WI38 (cell line): ENCODE results near the gene CHMP2B.

Source experiments
- H3K4me3 ChIP-seq: 2 replicates; pipeline ENCODE4 v1.5.1; 2011; ENCODE audit warnings: low read depth, mild to moderate bottlenecking, control low read depth, low read length
- TF ChIP-seq, protein P1 (sequence below): IDR thresholded peaks from 2 replicates; pipeline ENCODE4 v1.5.1; 2012; ENCODE audit warnings: low read depth, mild to moderate bottlenecking, control low read depth, low read length

Gene CHMP2B

DNA sequence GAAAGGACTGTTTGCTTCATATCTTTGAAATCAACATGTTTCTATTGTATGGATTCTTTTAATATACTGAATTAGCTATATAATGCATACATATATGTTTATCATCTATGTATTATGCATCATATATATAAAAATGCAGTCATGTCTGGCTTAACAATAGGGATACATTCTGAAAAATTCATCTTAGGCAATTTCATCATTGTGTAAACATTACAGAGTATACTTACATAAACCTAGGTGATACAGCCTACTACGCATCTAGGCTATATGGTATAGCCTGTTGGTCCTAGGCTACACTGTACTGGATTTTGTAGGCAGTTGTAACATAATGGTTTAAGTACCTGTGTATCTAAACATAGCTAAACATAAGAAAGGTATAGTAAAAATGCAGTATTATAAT is 21.7 kb downstream of the CHMP2B start:
- TF ChIP-seq, protein P1, sequence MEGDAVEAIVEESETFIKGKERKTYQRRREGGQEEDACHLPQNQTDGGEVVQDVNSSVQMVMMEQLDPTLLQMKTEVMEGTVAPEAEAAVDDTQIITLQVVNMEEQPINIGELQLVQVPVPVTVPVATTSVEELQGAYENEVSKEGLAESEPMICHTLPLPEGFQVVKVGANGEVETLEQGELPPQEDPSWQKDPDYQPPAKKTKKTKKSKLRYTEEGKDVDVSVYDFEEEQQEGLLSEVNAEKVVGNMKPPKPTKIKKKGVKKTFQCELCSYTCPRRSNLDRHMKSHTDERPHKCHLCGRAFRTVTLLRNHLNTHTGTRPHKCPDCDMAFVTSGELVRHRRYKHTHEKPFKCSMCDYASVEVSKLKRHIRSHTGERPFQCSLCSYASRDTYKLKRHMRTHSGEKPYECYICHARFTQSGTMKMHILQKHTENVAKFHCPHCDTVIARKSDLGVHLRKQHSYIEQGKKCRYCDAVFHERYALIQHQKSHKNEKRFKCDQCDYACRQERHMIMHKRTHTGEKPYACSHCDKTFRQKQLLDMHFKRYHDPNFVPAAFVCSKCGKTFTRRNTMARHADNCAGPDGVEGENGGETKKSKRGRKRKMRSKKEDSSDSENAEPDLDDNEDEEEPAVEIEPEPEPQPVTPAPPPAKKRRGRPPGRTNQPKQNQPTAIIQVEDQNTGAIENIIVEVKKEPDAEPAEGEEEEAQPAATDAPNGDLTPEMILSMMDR: no peak
- H3K4me3 ChIP-seq: no peak overlapping the region

DNA sequence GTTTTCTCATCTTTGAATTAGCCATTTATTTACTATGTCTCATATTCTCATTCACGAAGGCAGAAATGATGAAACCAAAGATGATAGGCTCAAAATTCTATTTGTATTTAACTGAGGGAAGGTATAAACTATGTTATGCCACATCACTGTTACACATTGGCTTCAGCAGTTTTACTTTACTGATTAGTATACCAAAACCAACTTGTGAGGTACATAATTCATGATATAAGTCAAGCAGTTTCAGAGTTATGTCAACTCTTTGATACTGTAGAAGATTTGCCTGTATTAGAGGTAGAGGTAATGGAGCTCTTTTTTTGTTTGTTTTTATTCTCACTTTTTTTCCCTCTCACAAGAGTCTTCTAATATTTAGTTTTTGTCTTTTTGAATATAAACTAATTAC is 22.9 kb downstream of the CHMP2B start:
- TF ChIP-seq, protein P1: no peak
- H3K4me3 ChIP-seq: no peak overlapping the region

DNA sequence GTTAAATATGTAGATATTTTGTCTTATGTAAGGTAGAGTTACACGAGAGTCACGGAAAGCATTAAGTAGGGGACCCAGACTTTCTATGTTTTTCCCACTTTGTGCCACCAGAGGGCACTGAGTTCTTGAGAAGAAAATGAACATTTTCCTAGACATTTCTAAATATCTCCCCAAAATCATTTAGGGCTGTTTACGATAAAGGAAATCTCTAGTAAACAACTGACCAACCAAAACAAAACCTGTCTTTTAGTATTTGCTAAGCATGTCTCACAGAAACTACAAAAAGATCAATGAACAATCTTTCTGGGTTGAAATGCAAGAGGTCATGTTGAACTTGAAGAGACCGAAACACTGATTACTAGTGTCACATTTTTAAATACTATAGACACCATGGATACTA is 33.2 kb downstream of the CHMP2B start:
- no peak overlapping the region for H3K4me3 ChIP-seq
- TF ChIP-seq, protein P1: peak; percentile 54

DNA sequence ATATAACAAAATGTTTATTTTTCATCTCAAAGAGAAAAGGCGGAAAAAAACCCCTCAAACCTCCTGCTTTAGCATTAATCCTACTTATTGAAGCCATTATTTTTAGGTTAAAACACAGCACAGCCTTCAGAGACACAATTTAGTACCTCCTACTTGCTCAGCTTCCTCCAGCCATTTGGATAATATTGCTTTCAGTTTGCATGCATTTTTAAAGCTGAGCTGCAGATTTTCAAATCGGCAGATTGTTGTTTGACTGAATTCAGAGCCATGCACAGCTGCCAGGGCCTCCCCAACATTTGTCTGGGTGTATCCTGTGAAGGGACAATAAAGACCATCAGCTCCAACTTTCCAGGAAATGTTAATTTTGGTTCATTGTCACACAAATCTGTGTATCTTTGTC is 34.8 kb downstream of the CHMP2B start:
- TF ChIP-seq, protein P1: no peak
- H3K4me3 ChIP-seq: no peak overlapping the region

DNA sequence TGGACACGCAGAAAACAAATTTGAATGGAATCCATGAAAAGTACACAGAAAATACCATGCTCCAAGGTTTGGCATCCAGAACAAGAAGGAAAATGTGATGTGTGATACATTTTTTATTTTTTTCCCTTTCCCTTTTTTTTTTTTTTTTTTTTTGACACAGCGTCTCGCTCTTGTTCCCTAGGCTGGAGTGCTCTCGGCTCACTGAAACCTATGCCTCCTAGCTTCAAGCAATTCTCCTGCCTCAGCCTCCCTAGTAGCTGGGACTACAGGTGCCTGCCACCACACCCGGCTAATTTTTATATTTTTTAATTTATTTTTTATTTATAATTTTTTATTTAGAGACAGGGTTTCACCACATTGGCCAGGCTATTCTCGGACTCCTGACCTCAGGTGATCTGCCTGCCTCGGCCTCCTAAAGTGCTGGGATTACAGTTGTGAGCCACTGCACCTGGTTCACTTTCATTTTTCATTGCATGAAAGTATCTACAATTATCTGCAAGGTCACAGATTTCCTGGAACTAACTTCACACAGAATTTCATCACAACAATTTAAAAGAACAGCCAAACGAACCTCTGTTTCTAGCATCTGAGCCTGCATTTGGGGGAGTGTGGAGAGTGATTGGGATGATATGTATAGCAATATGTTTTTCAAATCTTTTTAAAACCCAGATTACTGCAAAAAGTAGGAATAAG is 41.0 kb downstream of the CHMP2B start:
- H3K4me3 ChIP-seq: no peak overlapping the region
- TF ChIP-seq, protein P1: no peak

DNA sequence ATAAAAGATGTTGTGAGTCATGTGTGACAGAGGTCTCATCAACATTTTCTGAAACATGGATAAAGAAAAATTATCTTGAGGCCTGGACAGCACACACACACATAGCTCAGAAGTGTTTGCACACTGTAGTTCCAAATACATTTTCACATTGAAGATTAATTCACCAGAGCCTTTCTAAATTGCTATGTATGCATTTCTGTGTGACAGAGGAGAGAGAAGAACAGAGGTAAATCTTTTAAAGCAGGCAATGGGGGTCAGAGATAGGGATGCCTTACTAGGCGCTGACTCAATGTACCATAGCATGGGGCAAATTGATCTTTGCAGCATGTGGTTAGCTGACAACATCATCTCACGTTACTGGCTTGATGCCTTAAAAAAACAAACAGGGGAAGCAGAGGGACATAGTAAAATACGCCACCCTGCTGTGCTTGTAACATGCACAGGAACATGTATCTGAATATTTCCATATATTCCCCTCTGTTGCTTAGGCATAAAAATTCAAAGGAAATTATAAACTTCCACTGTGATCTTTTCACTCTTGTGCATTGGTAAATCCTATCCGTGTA is 41.6 kb downstream of the CHMP2B start:
- TF ChIP-seq, protein P1: no peak
- H3K4me3 ChIP-seq: no peak overlapping the region

DNA sequence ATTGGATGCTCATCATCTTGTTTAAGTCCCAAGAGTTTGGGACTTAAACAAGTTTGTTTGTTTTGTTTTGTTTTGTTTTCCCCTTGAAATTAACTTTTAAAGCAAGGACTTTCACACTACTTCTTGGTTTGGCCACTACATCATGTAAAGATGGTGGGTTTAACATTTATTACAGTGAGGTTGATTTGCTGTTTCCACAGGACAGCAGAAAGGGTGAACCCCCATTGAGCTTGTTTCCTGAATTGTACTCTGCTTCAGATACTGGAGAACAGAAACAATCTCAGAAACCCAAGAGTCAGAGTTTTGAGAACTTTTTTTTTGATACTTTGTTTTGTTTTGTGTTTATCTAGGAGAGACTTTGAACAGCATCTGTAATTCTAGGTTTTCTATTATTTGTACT is 42.6 kb downstream of the CHMP2B start:
- H3K4me3 ChIP-seq: no peak overlapping the region
- TF ChIP-seq, protein P1: no peak
